ENCODE measurements around the gene CEP83.
"Not testable (repeated sequence)": the region's sequence is repeated elsewhere in the genome, so short reads cannot be mapped to it uniquely, and the experiment has no call there.

The CEP83 gene

GRCh38 chr12:94459728-94460615 lies at the start of gene CEP83:
Gene CEP83, minus strand, starts transcription at chr12:94459867. Its CDS starts 47,377 bp downstream, at chr12:94412490.
- peak; percentile 97 for DNase-seq

- DNase-seq, result no peak
Observed at GRCh38 chr12:94509317-94509716, 49.6 kb upstream of the CEP83 start.

- no peak for DNase-seq
Observed at GRCh38 chr12:94507455-94507854, 47.8 kb upstream of the CEP83 start.

GRCh38 chr12:94504386-94504785 lies 44.7 kb upstream of the CEP83 start:
- no peak for DNase-seq

- no peak for DNase-seq
Observed at GRCh38 chr12:94503619-94504018, 44.0 kb upstream of the CEP83 start.

GRCh38 chr12:94500831-94501567 lies 41.3 kb upstream of the CEP83 start:
- no peak for DNase-seq

- no peak for DNase-seq
Observed at GRCh38 chr12:94498698-94499097, 39.0 kb upstream of the CEP83 start.

- DNase-seq, result no peak
Observed at GRCh38 chr12:94498073-94498472, 38.4 kb upstream of the CEP83 start.

- DNase-seq, result no peak
Observed at GRCh38 chr12:94495445-94496115, 35.9 kb upstream of the CEP83 start.

GRCh38 chr12:94491489-94491888 lies 31.8 kb upstream of the CEP83 start:
- no peak for DNase-seq

GRCh38 chr12:94488463-94488862 lies 28.8 kb upstream of the CEP83 start:
- DNase-seq, result no peak

- no peak for DNase-seq
Observed at GRCh38 chr12:94481734-94482133, 22.1 kb upstream of the CEP83 start.

- no peak for DNase-seq
Observed at GRCh38 chr12:94469522-94469921, 9.9 kb upstream of the CEP83 start.

- no peak for DNase-seq
Observed at GRCh38 chr12:94460616-94460959, 921 bp upstream of the CEP83 start.

GRCh38 chr12:94458877-94459727 lies 565 bp downstream of the CEP83 start:
- peak; percentile 2 for DNase-seq

GRCh38 chr12:94457311-94457710 lies 2.4 kb downstream of the CEP83 start:
- DNase-seq, result no peak

GRCh38 chr12:94454318-94454717 lies 5.3 kb downstream of the CEP83 start:
- not testable (repeated sequence) for DNase-seq

GRCh38 chr12:94445662-94446061 lies 14.0 kb downstream of the CEP83 start:
- DNase-seq, result no peak

GRCh38 chr12:94437303-94437702 lies 22.4 kb downstream of the CEP83 start:
- no peak for DNase-seq

GRCh38 chr12:94435511-94435927 lies 24.1 kb downstream of the CEP83 start:
- DNase-seq, result no peak

- DNase-seq, result no peak
Observed at GRCh38 chr12:94434171-94434570, 25.5 kb downstream of the CEP83 start.

GRCh38 chr12:94433744-94434143 lies 25.9 kb downstream of the CEP83 start:
- no peak for DNase-seq

GRCh38 chr12:94430304-94430703 lies 29.4 kb downstream of the CEP83 start:
- no peak for DNase-seq
